GM12801 (cell line): ENCODE data around the gene CRB2.

Source experiments
- CTCF ChIP-seq: IDR thresholded peaks from one replicate; pipeline ENCODE4 v1.5.1; 2011; ENCODE audit warnings: control low read depth; ENCODE audit not compliant: insufficient read length; ENCODE audit errors: extremely low read depth

The CRB2 gene

GRCh38 chr9:123350590-123351310 is 5.2 kb upstream of the CRB2 start:
- no peak for TF ChIP-seq CTCF

GRCh38 chr9:123353041-123353440 is 3.0 kb upstream of the CRB2 start:
- no peak for TF ChIP-seq CTCF

DNA sequence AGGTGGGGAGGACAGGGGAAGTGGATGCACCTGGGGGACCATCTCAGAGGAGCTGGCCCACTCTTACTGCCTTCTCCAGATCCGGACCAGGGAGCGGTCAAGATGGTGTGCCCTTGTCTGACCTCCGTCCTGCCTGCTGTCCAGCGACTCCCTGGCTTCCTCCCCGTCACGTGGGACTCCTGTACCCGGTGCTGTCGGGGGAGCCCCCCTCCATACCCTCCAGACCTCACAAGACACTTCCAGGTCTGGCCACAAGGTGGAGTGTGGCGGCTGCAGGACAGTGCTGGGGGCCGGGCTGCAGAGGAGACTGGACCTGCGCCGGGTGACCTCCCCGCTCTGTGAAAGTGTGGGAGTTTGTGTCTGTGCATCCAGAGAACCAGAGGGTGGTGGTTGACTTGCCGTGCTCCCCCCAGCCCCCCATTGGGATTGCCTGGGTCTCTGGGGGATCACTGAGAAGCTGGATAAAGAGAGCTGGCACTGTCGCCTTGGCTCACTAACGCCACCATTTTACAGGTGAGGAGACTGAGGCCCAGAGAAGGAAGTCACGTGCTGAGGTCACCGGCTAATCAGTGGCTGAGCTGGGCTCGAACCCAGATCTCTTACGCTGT is 1.9 kb upstream of the CRB2 start:
- TF ChIP-seq CTCF, result no peak

DNA sequence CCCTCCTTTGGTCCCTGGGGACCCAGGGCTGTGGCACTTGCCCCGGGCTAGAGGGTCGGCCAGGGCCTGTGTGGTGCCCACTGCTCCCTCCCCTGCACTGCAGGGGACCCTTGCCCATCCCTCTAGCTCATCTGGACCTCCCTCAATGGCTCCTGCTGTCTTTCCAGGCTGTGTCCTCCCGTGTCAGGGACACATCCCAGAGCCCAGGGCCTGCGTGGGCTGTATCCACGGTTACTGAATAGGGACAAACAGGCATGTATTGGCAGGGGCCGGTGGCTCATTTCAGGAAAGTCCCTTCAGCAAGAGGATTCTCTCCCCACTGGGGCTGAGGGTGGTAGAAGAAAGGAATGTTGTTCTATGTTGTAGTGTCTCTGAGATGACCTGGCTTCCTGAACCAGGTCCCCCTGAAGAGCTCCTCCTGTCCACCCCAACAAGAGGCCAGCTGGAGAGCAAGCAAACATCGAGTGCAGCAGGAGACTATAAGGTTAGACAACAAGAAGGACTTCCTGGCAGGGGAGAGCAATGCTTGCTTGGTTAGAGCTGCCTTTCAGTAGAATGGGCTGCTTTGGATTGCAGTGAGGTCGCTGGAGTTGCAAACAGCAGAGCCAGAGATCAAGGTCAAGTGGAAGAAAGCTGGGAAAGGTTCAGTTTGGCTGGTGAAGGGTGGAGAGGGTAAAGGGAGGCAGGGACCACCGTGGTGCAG is 1.0 kb upstream of the CRB2 start:
- no peak for TF ChIP-seq CTCF

DNA sequence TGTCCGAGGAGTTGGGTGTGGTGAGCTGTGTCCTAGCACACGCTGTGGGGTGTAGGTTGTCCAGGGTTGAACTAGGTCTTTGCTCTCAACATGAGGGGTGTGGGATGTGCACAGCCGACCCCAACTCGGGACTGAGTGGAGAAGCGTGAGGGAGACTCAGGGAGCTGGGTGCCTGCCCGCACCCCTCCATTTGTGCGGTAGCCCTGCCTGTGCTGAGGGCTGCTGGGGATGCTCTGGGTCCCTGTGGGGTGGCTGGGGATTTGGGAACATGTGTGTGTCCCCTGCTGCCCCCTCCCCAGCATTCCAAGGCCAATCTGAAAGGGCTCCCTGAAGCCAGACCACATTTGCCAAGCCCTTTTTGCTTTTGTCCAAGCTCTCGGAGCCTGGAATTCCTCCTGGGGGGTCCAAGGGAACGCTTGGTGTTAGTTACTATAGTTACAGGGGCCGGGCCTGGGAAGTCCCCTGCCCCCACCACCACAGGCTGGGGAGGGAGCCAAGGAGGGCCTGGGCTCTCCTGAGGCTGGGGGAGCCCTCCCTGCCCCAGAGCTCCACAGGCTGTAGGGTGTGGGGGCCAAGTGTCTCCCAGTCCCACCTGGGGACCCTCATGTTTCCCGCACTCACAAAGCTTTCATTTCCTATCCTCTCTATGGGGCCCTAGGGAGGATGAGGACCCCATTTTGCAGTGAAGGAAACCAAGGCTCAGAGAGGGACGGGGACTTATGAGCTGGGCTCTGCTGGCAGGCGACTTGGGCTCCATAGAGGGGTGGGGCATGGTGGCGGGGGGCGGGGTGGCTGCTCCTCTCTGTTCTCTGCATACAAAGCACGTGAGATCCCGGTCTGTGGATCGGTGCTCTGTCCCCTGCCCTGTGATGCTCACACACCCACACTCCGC is 1.1 kb downstream of the CRB2 start:
- TF ChIP-seq CTCF, result no peak

GRCh38 chr9:123357743-123358059 is 1.7 kb downstream of the CRB2 start:
- no peak for TF ChIP-seq CTCF
